Glomerular visceral epithelial cell (primary cell): ENCODE data around the gene SHB.

Experiments used
- DNase-seq: peaks from one replicate; pipeline ENCODE4 v3.0.0-alpha.2; 2016; ENCODE audit errors: extremely low spot score

SHB gene

DNA sequence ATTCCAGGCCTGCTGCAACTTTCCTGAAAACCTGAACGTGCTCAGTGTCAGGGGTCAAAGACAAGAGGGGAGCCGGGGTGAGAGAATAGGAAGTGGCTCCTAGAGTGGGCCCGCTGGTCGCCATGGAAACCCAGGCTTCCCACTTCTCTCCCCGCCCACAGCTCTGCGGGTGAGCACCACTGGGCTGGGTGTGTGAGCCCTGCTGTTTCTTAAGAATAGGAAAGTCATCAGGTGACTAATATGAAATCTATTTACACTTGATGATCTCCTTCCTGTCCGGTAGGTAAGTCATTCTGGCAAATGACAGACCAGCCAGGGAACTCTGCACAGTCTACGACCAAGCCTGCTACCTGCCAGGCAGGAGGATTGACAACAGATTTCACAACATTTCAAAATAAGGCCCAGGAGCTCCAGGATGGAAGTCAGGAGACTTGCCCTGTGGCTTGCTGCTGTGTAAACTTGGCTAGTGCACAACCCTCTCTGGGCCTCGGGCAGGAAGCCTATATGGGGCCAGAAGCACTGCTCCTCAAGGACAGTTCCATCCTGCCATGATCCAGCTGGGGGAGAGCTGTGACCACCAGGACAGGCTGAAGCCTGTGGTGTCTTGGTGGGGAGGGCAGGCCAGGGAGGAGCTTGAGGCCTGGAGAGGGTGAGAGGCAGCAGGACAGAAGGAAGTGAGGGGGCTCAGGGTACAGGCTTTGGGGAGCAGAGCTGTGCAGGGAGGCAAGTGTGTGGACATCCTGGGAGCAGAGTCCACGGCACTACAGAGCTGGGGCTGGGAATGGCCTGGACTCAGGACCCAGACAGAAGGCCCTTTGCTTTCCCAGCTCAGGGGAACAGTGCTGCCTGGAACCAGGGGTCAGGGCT is 60.6 kb downstream of the SHB start:
- peak; percentile 94 for DNase-seq

DNA sequence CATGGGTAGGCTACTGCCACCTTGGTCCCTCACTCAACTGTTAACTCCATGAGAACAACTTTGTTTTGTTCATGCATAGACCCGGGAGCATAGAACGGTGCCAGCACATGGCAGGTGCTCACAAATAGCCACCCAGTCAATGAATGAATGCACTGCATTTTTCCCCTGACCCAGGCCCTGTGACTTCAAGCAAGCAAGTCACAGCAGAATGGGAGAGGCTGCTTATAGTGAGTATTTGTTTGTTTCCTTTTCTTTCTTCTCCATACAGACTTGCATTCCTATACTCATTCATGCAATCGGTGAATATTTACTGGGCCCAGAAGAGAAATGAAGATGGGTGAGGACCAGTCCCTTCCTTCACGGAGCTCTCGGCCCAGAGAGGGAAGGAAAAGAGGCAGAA is 62.0 kb downstream of the SHB start:
- no peak for DNase-seq

DNA sequence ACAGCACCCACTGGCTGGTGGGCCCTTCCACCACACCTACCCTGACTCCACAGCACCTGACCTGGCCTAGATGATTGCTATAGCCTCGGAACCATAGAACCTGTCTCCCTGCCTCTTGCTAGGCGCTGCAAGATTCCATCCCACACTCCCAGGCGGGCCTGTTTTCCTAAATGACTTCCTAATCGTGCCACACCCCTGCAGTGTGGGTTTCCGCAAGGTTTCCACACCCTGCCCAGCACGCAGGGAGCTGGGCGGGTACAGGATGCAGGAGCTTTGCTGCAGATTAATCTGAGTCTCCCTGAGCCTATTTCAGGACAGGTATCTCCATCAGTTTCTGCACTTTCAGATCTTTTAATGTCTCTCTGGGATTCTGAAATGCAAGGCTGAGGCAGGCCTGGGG is 62.9 kb downstream of the SHB start:
- no peak for DNase-seq

GRCh38 chr9:38004809-38005560 is 64.0 kb downstream of the SHB start:
- no peak for DNase-seq

- DNase-seq: no peak
These were observed 64.8 kb downstream of the SHB start for GRCh38 chr9:38003946-38004808.

DNA sequence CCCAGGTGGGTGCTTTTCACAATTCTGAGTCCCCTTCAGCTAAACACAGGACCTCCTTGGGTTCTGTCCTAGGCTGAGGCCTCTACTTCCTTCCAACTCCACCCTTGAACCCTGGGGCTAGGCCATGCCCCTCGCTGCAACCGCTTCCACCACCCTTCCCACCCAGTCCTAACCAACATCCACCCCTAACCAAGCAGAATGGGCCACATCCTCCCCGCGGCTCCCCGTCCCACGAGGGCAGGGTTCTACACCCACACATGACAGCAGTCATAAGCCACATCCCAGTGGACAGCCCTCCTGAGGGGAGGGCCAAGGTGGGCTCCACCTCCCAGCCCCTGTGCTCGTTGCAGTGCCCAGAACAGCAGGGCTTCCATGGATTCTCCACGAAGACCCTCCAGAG is 65.8 kb downstream of the SHB start:
- DNase-seq: no peak

GRCh38 chr9:38001430-38001829 is 67.6 kb downstream of the SHB start:
- DNase-seq: no peak

DNA sequence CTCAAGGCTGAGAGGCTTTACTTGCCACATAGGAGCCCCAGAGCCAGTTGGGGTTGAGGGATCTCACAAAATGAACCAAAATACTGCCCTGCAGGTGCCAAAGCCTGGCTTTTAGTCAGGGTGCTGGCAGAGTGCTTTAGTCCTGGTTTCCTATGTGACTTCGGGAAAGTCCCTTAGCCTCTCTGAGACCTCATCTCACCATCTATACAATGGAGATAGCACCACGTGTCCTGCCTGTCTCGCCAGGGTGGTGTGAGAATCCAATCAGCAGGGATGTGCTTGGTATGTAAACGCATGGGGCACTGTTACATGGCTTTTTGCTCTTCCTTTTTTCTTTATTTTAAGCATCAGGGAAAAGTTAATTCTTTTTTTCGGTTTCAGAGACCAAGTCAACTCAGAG is 68.3 kb downstream of the SHB start:
- DNase-seq: no peak

DNA sequence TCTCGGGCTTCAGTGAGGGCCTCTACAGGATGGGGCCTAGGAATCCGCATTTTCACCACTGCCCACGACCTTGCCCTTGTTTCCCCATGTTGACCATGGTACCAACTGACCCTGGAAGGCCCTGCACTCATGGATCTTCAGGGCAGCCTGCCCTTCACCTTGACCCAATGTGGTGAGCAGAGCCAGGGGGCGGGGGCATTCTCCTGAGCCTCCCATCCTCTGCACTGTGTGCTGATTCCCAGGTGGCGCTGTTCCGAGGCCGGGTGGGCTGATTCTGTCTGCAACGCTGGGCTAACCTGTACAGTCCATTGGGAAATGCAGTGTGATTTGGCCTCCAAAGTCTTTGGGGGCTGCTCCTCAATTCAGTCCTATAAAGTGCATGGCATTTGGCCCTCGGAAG is 68.7 kb downstream of the SHB start:
- no peak for DNase-seq

GRCh38 chr9:37999588-38000189 is 69.3 kb downstream of the SHB start:
- no peak for DNase-seq

DNA sequence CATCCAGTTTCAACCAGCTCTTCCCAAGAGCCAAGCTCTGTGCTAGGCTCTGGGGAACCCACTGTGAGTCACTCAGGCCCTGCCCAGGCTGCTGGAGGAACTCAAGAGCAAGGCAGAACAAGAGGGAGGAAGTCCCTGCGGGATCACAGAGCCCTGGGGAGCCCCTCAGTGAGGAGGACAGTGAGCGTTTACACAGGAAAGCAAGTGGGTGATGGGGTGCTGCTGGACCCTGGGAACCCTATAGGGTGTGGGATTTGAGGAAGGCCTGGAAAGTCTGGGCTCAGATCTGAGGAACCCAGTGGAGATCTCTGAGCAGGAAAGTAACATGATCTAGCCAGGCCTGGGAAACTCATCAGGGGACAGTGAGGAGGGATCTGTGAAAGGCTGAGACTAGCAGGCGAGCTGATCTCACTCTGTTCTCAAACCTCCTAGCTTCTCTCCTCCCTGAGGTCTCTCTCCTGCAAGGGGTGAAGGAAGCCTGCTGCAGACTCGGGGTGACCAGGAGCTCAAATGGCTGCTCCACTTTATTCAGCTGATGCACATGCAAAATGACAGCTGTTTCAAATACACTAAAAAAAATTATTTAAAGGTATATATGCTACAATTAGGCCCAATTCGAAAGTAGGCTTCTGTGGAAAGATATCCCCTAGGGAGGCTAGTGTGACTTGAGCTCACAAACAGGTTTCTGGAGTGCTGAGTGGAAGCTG is 70.0 kb downstream of the SHB start:
- no peak for DNase-seq

GRCh38 chr9:37997636-37998374 is 71.2 kb downstream of the SHB start:
- DNase-seq: no peak

DNA sequence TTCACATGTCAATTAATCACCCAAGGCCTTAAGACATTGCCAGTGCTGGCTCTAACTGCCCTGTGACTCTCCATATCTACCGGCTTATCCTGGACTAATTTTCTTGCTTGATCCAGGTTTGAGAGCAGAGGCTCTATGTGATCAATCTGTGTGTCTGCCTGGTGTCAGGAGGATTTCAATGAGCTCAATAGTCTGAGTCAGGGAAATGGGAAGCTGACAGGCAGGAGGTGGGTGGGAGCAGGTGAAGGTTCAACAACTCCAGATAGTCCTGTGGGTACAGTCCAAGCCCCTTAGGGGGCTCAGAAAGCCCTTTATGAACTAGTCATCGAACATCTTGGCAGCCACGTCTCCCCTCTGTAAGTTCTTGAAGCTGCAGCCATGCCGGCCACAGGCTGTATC is 72.2 kb downstream of the SHB start:
- DNase-seq: no peak

GRCh38 chr9:37995961-37996818 is 72.8 kb downstream of the SHB start:
- DNase-seq: no peak

GRCh38 chr9:37995348-37995737 is 73.7 kb downstream of the SHB start:
- DNase-seq: no peak

DNA sequence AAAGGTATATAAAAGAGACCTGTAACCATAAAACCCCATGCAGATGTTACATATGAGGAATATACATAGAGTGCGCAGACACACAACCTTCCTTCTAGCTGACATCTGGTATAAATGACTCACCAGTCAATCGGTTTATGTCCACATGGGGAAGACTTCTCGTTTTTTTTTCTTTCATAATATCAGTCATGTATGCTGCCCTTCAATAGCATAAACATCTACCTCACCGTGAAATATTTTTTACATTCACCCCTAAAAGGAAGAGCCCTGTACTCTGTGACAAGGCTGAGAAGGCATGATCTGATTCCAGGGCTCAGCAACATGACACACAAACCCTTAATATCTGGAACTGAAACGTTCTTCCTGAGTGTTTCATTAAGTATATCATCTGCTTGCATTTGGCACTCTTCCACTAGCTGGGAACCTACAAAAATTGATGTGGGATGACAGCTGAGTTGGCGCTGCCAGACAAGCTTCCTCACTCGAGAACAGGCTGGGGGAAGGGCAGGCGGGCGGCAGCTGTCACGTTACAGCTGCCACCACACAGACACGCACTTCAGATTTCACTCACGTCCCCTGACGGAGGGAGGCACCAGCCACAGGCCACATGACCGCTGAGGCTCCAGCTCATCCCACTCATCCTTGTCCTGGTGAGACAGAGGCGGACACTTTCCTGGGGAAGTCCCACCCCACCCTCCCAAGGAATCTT is 74.2 kb downstream of the SHB start:
- peak; percentile 85 for DNase-seq

DNA sequence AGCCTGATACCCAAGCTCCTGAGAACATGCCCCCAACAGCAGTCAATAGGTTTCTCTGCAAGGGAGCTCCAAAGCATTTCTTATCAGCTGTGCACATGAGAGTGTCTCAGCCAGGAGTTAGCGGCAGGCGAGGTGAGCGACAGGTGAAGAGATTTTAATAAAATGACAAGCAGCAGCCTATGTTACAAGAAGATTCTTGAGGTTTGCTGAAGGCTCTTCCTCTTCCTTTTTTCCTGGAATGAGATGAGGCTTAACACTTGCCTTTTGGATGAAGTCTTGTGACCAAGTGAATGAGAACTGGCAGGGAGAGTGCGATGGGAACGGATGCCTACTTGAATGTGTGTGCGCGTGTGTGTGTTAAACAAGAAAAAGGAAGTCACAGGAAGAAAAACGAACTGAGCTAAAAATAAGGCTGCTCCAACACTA is 76.1 kb downstream of the SHB start:
- DNase-seq: no peak

- DNase-seq: no peak
These were observed 78.5 kb downstream of the SHB start for GRCh38 chr9:37990404-37991015.
